Measurements from ENCODE around the gene ZDHHC11B.
"Not testable (repeated sequence)": the region's sequence is repeated elsewhere in the genome, so short reads cannot be mapped to it uniquely, and the experiment has no call there.

The ZDHHC11B gene

GRCh38 chr5:777756-778161 lies 6.8 kb downstream of the ZDHHC11B start:
- no peaks in the 10 kb centered on the region for H3K36me3 ChIP-seq (replicated peaks in 1 of 2; ENCODE audit: control insufficient read depth in 2 of 2, insufficient read depth in 2 of 2, low read length in 2 of 2)
- H3K9me3 ChIP-seq (replicated peaks in 1 of 2; ENCODE audit: control insufficient read depth in 2 of 2, insufficient read depth in 1 of 2, low read depth in 1 of 2, low read length in 2 of 2): peaks cover 0 to 3% of the 10 kb centered on the region in 2 donors
- H3K4me2 ChIP-seq (ENCODE audit: insufficient read depth, low read length, poor library complexity, severe bottlenecking): no peak overlapping the region
- peak overlapping the region; percentile 80 for H3K23ac ChIP-seq (ENCODE audit: low read depth, low read length, poor library complexity)
- H3K4me3 ChIP-seq (ENCODE audit: low read length in 2 of 2): no peak overlapping the region
- DNase-seq (ENCODE audit: low spot score): no peak
- H3K18ac ChIP-seq (ENCODE audit: low read length): peak overlapping the region; percentile 64
- no peak overlapping the region for H2AFZ ChIP-seq (ENCODE audit: low read length)
- H2BK15ac ChIP-seq (ENCODE audit: low read length): peak overlapping the region; percentile 45
- H3K27ac ChIP-seq (replicated peaks; ENCODE audit: low read length): no peak overlapping the region
- H2BK120ac ChIP-seq (ENCODE audit: low read depth, low read length): peak overlapping the region; percentile 16
- H3K27me3 ChIP-seq (ENCODE audit: control insufficient read depth in 3 of 3, insufficient read depth in 3 of 3, low read depth in 1 of 3, low read length in 3 of 3): no peaks in the 10 kb centered on the region
- H4K91ac ChIP-seq (ENCODE audit: low read depth, low read length, poor library complexity): no peak overlapping the region
- peak overlapping the region; percentile 63 for H2BK12ac ChIP-seq (ENCODE audit: low read length)
- peak overlapping the region; percentile 21 for H2BK5ac ChIP-seq (ENCODE audit: low read length)
- H3K79me1 ChIP-seq (ENCODE audit: low read depth, low read length): peaks cover 1% of the 10 kb centered on the region
- H4K8ac ChIP-seq (ENCODE audit: low read depth, low read length): peak overlapping the region; percentile 17
- H3K14ac ChIP-seq (ENCODE audit: low read length): peak overlapping the region; percentile 94
- H2AK5ac ChIP-seq (ENCODE audit: low read depth, low read length): peak overlapping the region; percentile 81
- H3K4ac ChIP-seq (ENCODE audit: low read length): peak overlapping the region; percentile 39
- H3K9ac ChIP-seq (ENCODE audit: low read depth, low read length, poor library complexity): no peak overlapping the region
- WGBS, 2 donors (ENCODE audit: extremely low coverage in 2 of 2, insufficient read length in 2 of 2, insufficient replicate concordance in 1 of 2): no CpG with 5 or more reads among the region's 36 CpGs
- no peaks in the 10 kb centered on the region for H3K4me1 ChIP-seq (ENCODE audit: control insufficient read depth in 2 of 2, insufficient read depth in 1 of 2, low read depth in 1 of 2, low read length in 2 of 2)

GRCh38 chr5:776862-777711 lies 7.4 kb downstream of the ZDHHC11B start:
- Histone ChIP-seq H3K4me3 (ENCODE audit: low read length in 2 of 2) (no peak overlapping the region), H3K4me2 (ENCODE audit: insufficient read depth, low read length, poor library complexity, severe bottlenecking) (no peak overlapping the region), H3K18ac (ENCODE audit: low read length) (peak overlapping the region; percentile 69), H3K27me3 (ENCODE audit: control insufficient read depth in 3 of 3, insufficient read depth in 3 of 3, low read depth in 1 of 3, low read length in 3 of 3) (no peaks in the 10 kb centered on the region), H3K36me3 (replicated peaks in 1 of 2; ENCODE audit: control insufficient read depth in 2 of 2, insufficient read depth in 2 of 2, low read length in 2 of 2) (no peaks in the 10 kb centered on the region), H4K8ac (ENCODE audit: low read depth, low read length) (no peak overlapping the region), H3K23ac (ENCODE audit: low read depth, low read length, poor library complexity) (peak overlapping the region; percentile 80), H2BK12ac (ENCODE audit: low read length) (no peak overlapping the region), H3K9ac (ENCODE audit: low read depth, low read length, poor library complexity) (no peak overlapping the region), H3K4me1 (ENCODE audit: control insufficient read depth in 2 of 2, insufficient read depth in 1 of 2, low read depth in 1 of 2, low read length in 2 of 2) (no peaks in the 10 kb centered on the region), H2BK15ac (ENCODE audit: low read length) (peak overlapping the region; percentile 45), H4K91ac (ENCODE audit: low read depth, low read length, poor library complexity) (no peak overlapping the region), H3K4ac (ENCODE audit: low read length) (peak overlapping the region; percentile 39), H2BK5ac (ENCODE audit: low read length) (peak overlapping the region; percentile 21), H2BK120ac (ENCODE audit: low read depth, low read length) (peak overlapping the region; percentile 16), H2AFZ (ENCODE audit: low read length) (no peak overlapping the region), H3K9me3 (replicated peaks in 1 of 2; ENCODE audit: control insufficient read depth in 2 of 2, insufficient read depth in 1 of 2, low read depth in 1 of 2, low read length in 2 of 2) (peaks cover 0 to 3% of the 10 kb centered on the region in 2 donors), H3K27ac (replicated peaks; ENCODE audit: low read length) (no peak overlapping the region), H3K14ac (ENCODE audit: low read length) (peak overlapping the region; percentile 94), H2AK5ac (ENCODE audit: low read depth, low read length) (peak overlapping the region; percentile 82), H3K79me1 (ENCODE audit: low read depth, low read length) (peaks cover 1% of the 10 kb centered on the region)
- DNase-seq (ENCODE audit: low spot score): no peak
- no CpG with 5 or more reads among the region's 42 CpGs for WGBS, 2 donors (ENCODE audit: extremely low coverage in 2 of 2, insufficient read length in 2 of 2, insufficient replicate concordance in 1 of 2)

DNA sequence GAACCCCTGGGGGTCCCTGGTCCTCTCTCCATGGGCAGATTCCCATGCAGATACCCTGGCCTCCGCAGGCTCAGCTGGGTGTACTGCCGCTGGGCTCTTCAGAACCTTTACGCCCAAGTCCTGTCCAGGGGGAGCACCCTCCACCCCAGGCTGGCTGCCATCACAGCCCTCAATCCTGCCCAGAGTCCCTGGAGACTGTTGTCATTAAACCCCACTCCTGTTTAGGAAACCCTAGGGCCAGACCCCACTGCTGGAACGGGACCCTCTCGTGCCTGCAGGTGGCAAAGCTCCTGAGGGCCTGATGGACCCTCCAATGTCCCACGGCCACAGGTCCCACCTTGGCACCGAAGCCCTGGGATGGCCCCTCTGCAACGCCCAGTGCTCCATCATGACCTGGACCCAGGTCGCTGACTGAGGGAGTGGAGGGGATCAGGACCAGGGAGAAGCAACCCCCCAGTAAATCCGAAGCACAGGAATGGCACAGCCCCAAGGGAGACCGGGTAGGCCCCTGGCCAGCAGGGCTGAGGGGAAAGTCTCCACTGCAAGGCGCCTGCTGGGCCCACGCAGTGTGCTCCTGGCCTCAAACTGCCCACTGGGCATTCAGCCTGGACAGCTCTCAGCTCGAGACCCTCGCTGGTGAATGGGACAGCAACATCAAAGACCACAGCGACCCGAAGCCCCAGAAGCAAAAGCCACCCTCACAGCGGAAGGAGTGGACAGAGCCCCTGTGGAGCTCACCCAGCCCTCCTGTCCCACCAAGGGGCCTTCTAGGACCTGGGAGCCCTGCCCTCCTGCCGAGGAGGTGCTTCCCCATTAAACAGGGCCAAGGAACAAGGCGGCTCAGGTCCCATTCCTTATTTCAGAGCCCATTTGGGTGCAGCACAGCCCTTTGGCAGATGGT lies 8.3 kb downstream of the ZDHHC11B start:
- H2AFZ ChIP-seq (ENCODE audit: low read length): no peak overlapping the region
- H3K4me2 ChIP-seq (ENCODE audit: insufficient read depth, low read length, poor library complexity, severe bottlenecking): no peak overlapping the region
- H3K14ac ChIP-seq (ENCODE audit: low read length): peak overlapping the region; percentile 91
- no peak overlapping the region for H3K4ac ChIP-seq (ENCODE audit: low read length)
- peak overlapping the region; percentile 82 for H2AK5ac ChIP-seq (ENCODE audit: low read depth, low read length)
- peak overlapping the region; percentile 12 for H2BK12ac ChIP-seq (ENCODE audit: low read length)
- H3K27ac ChIP-seq (replicated peaks; ENCODE audit: low read length): no peak overlapping the region
- no peak overlapping the region for H2BK120ac ChIP-seq (ENCODE audit: low read depth, low read length)
- H3K4me3 ChIP-seq (ENCODE audit: low read length in 2 of 2): no peak overlapping the region
- peak overlapping the region; percentile 66 for H2BK15ac ChIP-seq (ENCODE audit: low read length)
- peak overlapping the region; percentile 90 for H3K23ac ChIP-seq (ENCODE audit: low read depth, low read length, poor library complexity)
- H3K9me3 ChIP-seq (replicated peaks in 1 of 2; ENCODE audit: control insufficient read depth in 2 of 2, insufficient read depth in 1 of 2, low read depth in 1 of 2, low read length in 2 of 2): peaks cover 0 to 3% of the 10 kb centered on the region in 2 donors
- no peaks in the 10 kb centered on the region for H3K4me1 ChIP-seq (ENCODE audit: control insufficient read depth in 2 of 2, insufficient read depth in 1 of 2, low read depth in 1 of 2, low read length in 2 of 2)
- no peaks in the 10 kb centered on the region for H3K36me3 ChIP-seq (replicated peaks in 1 of 2; ENCODE audit: control insufficient read depth in 2 of 2, insufficient read depth in 2 of 2, low read length in 2 of 2)
- no peak for DNase-seq (ENCODE audit: low spot score)
- peaks cover 1% of the 10 kb centered on the region for H3K79me1 ChIP-seq (ENCODE audit: low read depth, low read length)
- no CpG with 5 or more reads among the region's 20 CpGs for WGBS, 2 donors (ENCODE audit: extremely low coverage in 2 of 2, insufficient read length in 2 of 2, insufficient replicate concordance in 1 of 2)
- no peaks in the 10 kb centered on the region for H3K27me3 ChIP-seq (ENCODE audit: control insufficient read depth in 3 of 3, insufficient read depth in 3 of 3, low read depth in 1 of 3, low read length in 3 of 3)
- no peak overlapping the region for H4K8ac ChIP-seq (ENCODE audit: low read depth, low read length)
- peak overlapping the region; percentile 21 for H2BK5ac ChIP-seq (ENCODE audit: low read length)
- H3K9ac ChIP-seq (ENCODE audit: low read depth, low read length, poor library complexity): peak overlapping the region; percentile 22
- peak overlapping the region; percentile 93 for H3K18ac ChIP-seq (ENCODE audit: low read length)
- no peak overlapping the region for H4K91ac ChIP-seq (ENCODE audit: low read depth, low read length, poor library complexity)

DNA sequence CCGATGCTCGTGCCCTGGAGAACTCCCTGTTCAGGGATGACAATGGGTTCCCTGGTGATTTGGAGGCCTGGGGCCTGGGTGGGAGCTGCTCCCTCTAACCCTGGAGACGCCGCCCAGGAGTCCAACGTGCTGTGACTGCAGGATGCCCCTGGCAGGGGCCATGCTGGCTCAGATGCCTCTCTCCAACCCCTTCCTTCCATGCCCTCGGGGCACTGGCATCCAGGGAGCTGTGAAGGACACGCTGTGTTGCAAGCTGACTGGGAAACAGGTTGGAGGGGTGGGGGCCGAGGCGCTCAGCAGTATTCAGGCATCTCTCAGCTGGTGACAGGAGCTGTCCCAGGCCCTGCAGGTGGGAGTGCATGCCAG lies 9.0 kb downstream of the ZDHHC11B start:
- H3K36me3 ChIP-seq (replicated peaks in 1 of 2; ENCODE audit: control insufficient read depth in 2 of 2, insufficient read depth in 2 of 2, low read length in 2 of 2); H4K91ac ChIP-seq (ENCODE audit: low read depth, low read length, poor library complexity); H3K4me2 ChIP-seq (ENCODE audit: insufficient read depth, low read length, poor library complexity, severe bottlenecking); DNase-seq (ENCODE audit: low spot score); H3K79me1 ChIP-seq (ENCODE audit: low read depth, low read length); H2AFZ ChIP-seq (ENCODE audit: low read length); H2BK15ac ChIP-seq (ENCODE audit: low read length); H3K27me3 ChIP-seq (ENCODE audit: control insufficient read depth in 3 of 3, insufficient read depth in 3 of 3, low read depth in 1 of 3, low read length in 3 of 3); H3K4me3 ChIP-seq (ENCODE audit: low read length in 2 of 2); H3K4me1 ChIP-seq (ENCODE audit: control insufficient read depth in 2 of 2, insufficient read depth in 1 of 2, low read depth in 1 of 2, low read length in 2 of 2); H2BK120ac ChIP-seq (ENCODE audit: low read depth, low read length); H3K4ac ChIP-seq (ENCODE audit: low read length); H3K9me3 ChIP-seq (replicated peaks in 1 of 2; ENCODE audit: control insufficient read depth in 2 of 2, insufficient read depth in 1 of 2, low read depth in 1 of 2, low read length in 2 of 2); H3K9ac ChIP-seq (ENCODE audit: low read depth, low read length, poor library complexity); H4K8ac ChIP-seq (ENCODE audit: low read depth, low read length); H3K27ac ChIP-seq (replicated peaks; ENCODE audit: low read length): not testable (repeated sequence)
- Histone ChIP-seq H2BK5ac (ENCODE audit: low read length) (peak overlapping the region; percentile 21), H2BK12ac (ENCODE audit: low read length) (peak overlapping the region; percentile 82), H2AK5ac (ENCODE audit: low read depth, low read length) (peak overlapping the region; percentile 82), H3K18ac (ENCODE audit: low read length) (peak overlapping the region; percentile 65), H3K23ac (ENCODE audit: low read depth, low read length, poor library complexity) (peak overlapping the region; percentile 90), H3K14ac (ENCODE audit: low read length) (peak overlapping the region; percentile 90)
- no CpG with 5 or more reads among the region's 9 CpGs for WGBS, 2 donors (ENCODE audit: extremely low coverage in 2 of 2, insufficient read length in 2 of 2, insufficient replicate concordance in 1 of 2)
